ENCODE data around the gene LPGAT1. TPM values are rescaled to one million over a fixed set of nuclear protein-coding genes. Genes with fewer than 3 reads are reported as not detected.

Gene LPGAT1
- total and polyA plus RNA-seq, 11 donors, result 5.6 to 40.0 (median 25.0) TPM

DNA sequence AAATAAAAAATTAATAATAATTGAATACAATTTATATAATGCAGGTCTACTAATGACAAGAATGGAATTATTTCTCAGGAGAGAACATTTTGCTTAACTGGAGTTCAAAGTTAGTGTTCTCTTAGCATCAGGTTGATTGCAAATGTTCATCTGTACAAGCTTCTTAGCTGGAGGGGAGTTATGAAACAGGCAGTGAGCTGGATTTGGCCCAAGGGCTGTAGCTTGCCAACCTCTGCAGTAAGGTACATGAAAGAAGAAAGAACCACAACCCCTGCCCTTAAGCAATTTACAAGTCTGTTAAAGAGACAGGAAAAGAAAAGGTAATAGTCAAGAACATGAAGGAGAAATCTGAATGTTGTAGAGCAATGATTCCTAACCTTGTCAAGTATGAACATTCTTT lies 17.0 kb downstream of the LPGAT1 start:
- H3K27me3 ChIP-seq, result no peaks in the 10 kb centered on the region
- H3K4me3 ChIP-seq, result no peak overlapping the region
- intact Hi-C loops (cut with DNase I), result no loop called here
- TF ChIP-seq, protein P1, sequence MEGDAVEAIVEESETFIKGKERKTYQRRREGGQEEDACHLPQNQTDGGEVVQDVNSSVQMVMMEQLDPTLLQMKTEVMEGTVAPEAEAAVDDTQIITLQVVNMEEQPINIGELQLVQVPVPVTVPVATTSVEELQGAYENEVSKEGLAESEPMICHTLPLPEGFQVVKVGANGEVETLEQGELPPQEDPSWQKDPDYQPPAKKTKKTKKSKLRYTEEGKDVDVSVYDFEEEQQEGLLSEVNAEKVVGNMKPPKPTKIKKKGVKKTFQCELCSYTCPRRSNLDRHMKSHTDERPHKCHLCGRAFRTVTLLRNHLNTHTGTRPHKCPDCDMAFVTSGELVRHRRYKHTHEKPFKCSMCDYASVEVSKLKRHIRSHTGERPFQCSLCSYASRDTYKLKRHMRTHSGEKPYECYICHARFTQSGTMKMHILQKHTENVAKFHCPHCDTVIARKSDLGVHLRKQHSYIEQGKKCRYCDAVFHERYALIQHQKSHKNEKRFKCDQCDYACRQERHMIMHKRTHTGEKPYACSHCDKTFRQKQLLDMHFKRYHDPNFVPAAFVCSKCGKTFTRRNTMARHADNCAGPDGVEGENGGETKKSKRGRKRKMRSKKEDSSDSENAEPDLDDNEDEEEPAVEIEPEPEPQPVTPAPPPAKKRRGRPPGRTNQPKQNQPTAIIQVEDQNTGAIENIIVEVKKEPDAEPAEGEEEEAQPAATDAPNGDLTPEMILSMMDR (IDR thresholded peaks at IDR 0.05), result no peak
- TF ChIP-seq POLR2A (IDR thresholded peaks at IDR 0.05), result no peak
- peaks cover 0 to 6% (median 0%) of the 10 kb centered on the region in 12 donors for H3K9me3 ChIP-seq
- ATAC-seq (peak in 3 of 4 donors; percentile 74 to 88 (median 84)), DNase-seq (peak in 4 of 5 donors; percentile 21 to 62 (median 54))
- no peak overlapping the region for H3K27ac ChIP-seq
- H3K4me1 ChIP-seq, result peaks cover 0 to 26% (median 3%) of the 10 kb centered on the region in 12 donors
- H3K36me3 ChIP-seq, result peaks cover 0 to 33% (median 16%) of the 10 kb centered on the region in 9 donors

DNA sequence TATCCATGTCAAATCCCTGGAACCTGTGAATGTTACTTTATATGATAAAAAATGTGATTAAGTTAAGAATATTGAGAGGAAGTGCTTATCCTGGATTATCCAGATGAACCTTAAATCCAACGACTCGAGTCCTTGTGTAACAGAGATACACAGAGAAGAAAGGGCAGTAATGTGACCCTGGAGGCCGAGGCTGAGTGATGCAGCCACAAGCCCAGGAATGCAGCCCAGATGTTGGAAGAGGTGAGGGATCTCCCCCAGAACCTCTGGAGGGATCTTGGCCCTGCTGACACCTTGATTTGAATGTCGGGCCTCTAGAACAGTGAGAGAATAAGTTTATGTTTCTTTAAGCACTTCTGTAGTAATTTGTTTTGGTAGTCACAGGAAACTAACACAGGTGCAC lies 18.0 kb downstream of the LPGAT1 start:
- Histone ChIP-seq H3K9me3 (peaks cover 0 to 9% (median 0%) of the 10 kb centered on the region in 12 donors), H3K4me1 (peaks cover 0 to 26% (median 3%) of the 10 kb centered on the region in 12 donors), H3K27me3 (no peaks in the 10 kb centered on the region), H3K36me3 (peaks cover 0 to 33% (median 14%) of the 10 kb centered on the region in 9 donors), H3K27ac (no peak overlapping the region), H3K4me3 (no peak overlapping the region)
- no peak for ATAC-seq
- no peak for TF ChIP-seq POLR2A (IDR thresholded peaks at IDR 0.05)
- TF ChIP-seq, protein P1 (IDR thresholded peaks at IDR 0.05), result no peak
- intact Hi-C loops (cut with DNase I), result no loop called here
- 66 to 95% (median 79%) methylated on average over 4 of the region's 4 CpGs for WGBS, 4 donors
- no peak for DNase-seq

DNA sequence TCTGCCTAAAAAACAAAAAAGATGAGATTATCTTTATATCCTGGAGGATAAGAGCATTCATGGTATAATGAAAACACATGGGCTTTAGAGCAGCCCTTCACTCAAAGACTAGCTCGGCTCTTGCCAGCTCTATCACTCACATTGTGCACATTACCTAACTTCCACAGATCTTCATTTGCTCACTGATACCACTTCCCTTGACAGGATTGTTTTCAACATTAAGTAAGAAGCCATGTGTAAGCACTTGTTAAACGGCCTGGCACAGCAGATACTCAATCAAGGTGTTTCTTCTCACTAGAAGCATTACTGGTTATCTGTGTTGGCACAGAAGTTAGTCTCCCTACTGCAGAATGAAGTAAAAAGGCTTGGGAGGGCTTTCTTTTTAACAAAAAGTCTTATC lies 18.7 kb downstream of the LPGAT1 start:
- DNase-seq, result no peak
- H3K9me3 ChIP-seq, result peaks cover 0 to 14% (median 0%) of the 10 kb centered on the region in 12 donors
- no peak for TF ChIP-seq POLR2A (IDR thresholded peaks at IDR 0.05)
- TF ChIP-seq, protein P1 (IDR thresholded peaks at IDR 0.05), result no peak
- 56 to 67% (median 62%) methylated on average over 2 of the region's 2 CpGs for WGBS, 4 donors
- no peak overlapping the region for H3K27ac ChIP-seq
- no peak overlapping the region for H3K4me3 ChIP-seq
- H3K4me1 ChIP-seq, result peaks cover 0 to 26% (median 3%) of the 10 kb centered on the region in 12 donors
- H3K36me3 ChIP-seq, result peaks cover 0 to 34% (median 14%) of the 10 kb centered on the region in 9 donors
- intact Hi-C loops (cut with DNase I), result no loop called here
- ATAC-seq, result peak in 1 of 4 donors; percentile 42
- no peaks in the 10 kb centered on the region for H3K27me3 ChIP-seq

DNA sequence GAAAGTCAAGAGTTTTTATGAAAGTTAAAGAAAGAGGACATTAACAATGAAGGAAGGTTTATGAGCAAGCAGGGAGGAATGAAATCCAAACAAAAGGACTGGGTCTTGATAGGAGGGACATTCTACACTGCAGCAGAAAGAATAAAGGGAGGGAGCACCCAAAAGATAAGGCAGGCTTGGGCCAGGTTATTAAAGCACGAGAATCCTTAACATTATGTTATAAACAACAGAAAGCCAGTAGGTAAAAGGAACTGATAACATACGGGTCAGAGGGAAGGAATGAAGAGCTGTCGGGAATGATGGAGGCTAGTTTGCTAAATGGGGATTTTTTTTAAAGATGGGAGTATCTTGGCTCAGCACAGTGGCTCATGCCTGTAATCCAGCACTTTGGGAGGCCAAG lies 19.4 kb downstream of the LPGAT1 start:
- WGBS, 4 donors, result 80 to 88% (median 87%) methylated on average over 3 of the region's 3 CpGs
- no peaks in the 10 kb centered on the region for H3K27me3 ChIP-seq
- peaks cover 0 to 39% (median 14%) of the 10 kb centered on the region in 9 donors for H3K36me3 ChIP-seq
- H3K4me1 ChIP-seq, result peaks cover 0 to 26% (median 3%) of the 10 kb centered on the region in 12 donors
- H3K4me3 ChIP-seq, result no peak overlapping the region
- TF ChIP-seq, protein P1 (IDR thresholded peaks at IDR 0.05), result no peak
- TF ChIP-seq POLR2A (IDR thresholded peaks at IDR 0.05), result no peak
- intact Hi-C loops (cut with DNase I), result no loop called here
- no peak for ATAC-seq
- H3K9me3 ChIP-seq, result peaks cover 0 to 14% (median 0%) of the 10 kb centered on the region in 12 donors
- no peak for DNase-seq
- no peak overlapping the region for H3K27ac ChIP-seq

Measured in heart left ventricle (tissue), 16 donors.